OCI-LY1 (cell line): ENCODE data around the gene BTC.
"Not testable (repeated sequence)": the region's sequence is repeated elsewhere in the genome, so short reads cannot be mapped to it uniquely, and the experiment has no call there.

Experiments
- H2AFZ ChIP-seq: fragments of 200-600 bp; sonication (generic), shearing (Covaris generic); 2 replicates; pipeline ENCODE4 v1.6.0; 2014; ENCODE audit warnings: antibody characterized with exemption, mild to moderate bottlenecking, low read length
- H3F3A ChIP-seq: fragments of 200-600 bp; sonication (generic), shearing (Covaris generic); 2 replicates; pipeline ENCODE4 v1.6.0; 2014; ENCODE audit warnings: mild to moderate bottlenecking, antibody characterized with exemption, low read length, moderate library complexity; ENCODE audit not compliant: insufficient read depth
- H3K27ac ChIP-seq: fragments of 200-600 bp; sonication (generic); 2 replicates; pipeline ENCODE4 v1.5.1; 2014; ENCODE audit warnings: low read length, mixed run types, mild to moderate bottlenecking, low read depth; ENCODE audit not compliant: poor library complexity, severe bottlenecking
- H3K27me3 ChIP-seq: fragments of 200-600 bp; sonication (generic); 2 replicates; pipeline ENCODE4 v1.6.0; 2014; ENCODE audit warnings: antibody characterized with exemption, mild to moderate bottlenecking, low read length, moderate library complexity; ENCODE audit not compliant: insufficient read depth
- H3K36me3 ChIP-seq: fragments of 200-600 bp; sonication (generic); 2 replicates; pipeline ENCODE4 v1.6.1; 2014; ENCODE audit warnings: mild to moderate bottlenecking, antibody characterized with exemption, low read length, moderate library complexity, mixed read lengths; ENCODE audit not compliant: insufficient read depth
- H3K4me1 ChIP-seq: fragments of 200-600 bp; sonication (generic); 2 replicates; pipeline ENCODE4 v1.5.1; 2014; ENCODE audit warnings: mild to moderate bottlenecking, low read length, moderate library complexity; ENCODE audit not compliant: insufficient read depth, severe bottlenecking
- H3K4me2 ChIP-seq: fragments of 200-600 bp; sonication (generic), shearing (Covaris generic); 2 replicates; pipeline ENCODE4 v1.6.1; 2014; ENCODE audit warnings: low read length
- H3K4me3 ChIP-seq: fragments of 200-600 bp; sonication (generic); 2 replicates; pipeline ENCODE4 v1.5.1; 2014; ENCODE audit warnings: low read length, low read depth, mild to moderate bottlenecking, mixed read lengths; ENCODE audit not compliant: poor library complexity, severe bottlenecking
- H3K79me2 ChIP-seq: fragments of 200-600 bp; shearing (Covaris generic); 2 replicates; pipeline ENCODE4 v1.6.1; 2016; ENCODE audit warnings: mixed run types, low read length, mixed read lengths; ENCODE audit not compliant: insufficient read depth
- H3K9ac ChIP-seq: fragments of 200-600 bp; sonication (generic), shearing (Covaris generic); 2 replicates; pipeline ENCODE4 v1.6.1; 2014; ENCODE audit warnings: mild to moderate bottlenecking, low read length, mixed read lengths
- H3K9me2 ChIP-seq: fragments of 200-600 bp; sonication (generic), shearing (Covaris generic); 2 replicates; pipeline ENCODE4 v1.6.1; 2014; ENCODE audit warnings: low read depth, mild to moderate bottlenecking, low read length, mixed read lengths
- H3K9me3 ChIP-seq: fragments of 200-600 bp; shearing (Covaris generic); 2 replicates; pipeline ENCODE4 v1.6.1; 2014; ENCODE audit warnings: low read length, mixed read lengths
- H4K20me1 ChIP-seq: fragments of 200-600 bp; sonication (generic), shearing (Covaris generic); 2 replicates; pipeline ENCODE4 v1.6.0; 2016; ENCODE audit warnings: mild to moderate bottlenecking, low read length; ENCODE audit not compliant: insufficient read depth
- EZH2 ChIP-seq: fragments of 200-600 bp; sonication (generic), shearing (Covaris generic); IDR thresholded peaks from 2 replicates; pipeline ENCODE4 v1.8.0; 2017; ENCODE audit warnings: borderline replicate concordance, mixed run types, mild to moderate bottlenecking, antibody characterized with exemption, low read length, moderate library complexity, mixed read lengths
- TF ChIP-seq, protein P1 (sequence below): fragments of 200-600 bp; sonication (generic), shearing (Covaris generic); IDR thresholded peaks from 2 replicates; pipeline ENCODE4 v1.5.1; 2017; ENCODE audit warnings: mild to moderate bottlenecking, antibody characterized with exemption, low read length, moderate library complexity, mixed read lengths

BTC gene

DNA sequence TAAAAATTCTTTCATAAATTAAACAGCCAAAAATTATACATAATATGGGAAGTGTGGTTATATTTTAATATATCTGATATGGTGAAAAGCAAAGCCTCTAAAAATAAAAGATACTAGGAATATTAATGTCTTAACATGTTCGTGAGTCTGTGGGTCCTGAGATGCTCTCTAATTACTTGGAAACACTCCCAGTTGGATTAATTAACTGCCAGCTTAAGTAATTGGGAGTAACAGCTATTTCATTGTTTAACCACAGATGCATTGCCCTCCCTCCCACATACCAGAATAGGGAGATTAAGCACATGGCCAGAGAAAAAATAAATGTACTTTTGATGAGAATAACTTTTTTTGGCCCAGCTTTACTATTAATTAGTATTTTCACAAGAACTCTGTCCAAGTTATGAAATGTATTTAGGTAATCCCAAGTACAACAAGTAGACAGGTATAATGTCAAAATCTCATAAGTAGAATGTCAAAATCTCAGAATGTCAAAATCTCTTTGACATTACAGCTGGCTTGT, 79.7 kb downstream of the BTC start:
- Histone ChIP-seq H3K27me3 (no peaks in the 10 kb centered on the region), H2AFZ (no peak overlapping the region), H3K4me2 (no peak overlapping the region), H3K4me3 (no peak overlapping the region), H3K9me3 (no peaks in the 10 kb centered on the region), H3K79me2 (no peaks in the 10 kb centered on the region), H3K9me2 (no peaks in the 10 kb centered on the region), H3K9ac (no peak overlapping the region), H3K36me3 (no peaks in the 10 kb centered on the region), H3K27ac (no peak overlapping the region), H3K4me1 (no peaks in the 10 kb centered on the region), H4K20me1 (no peaks in the 10 kb centered on the region), H3F3A (no peaks in the 10 kb centered on the region)
- TF ChIP-seq, protein P1, sequence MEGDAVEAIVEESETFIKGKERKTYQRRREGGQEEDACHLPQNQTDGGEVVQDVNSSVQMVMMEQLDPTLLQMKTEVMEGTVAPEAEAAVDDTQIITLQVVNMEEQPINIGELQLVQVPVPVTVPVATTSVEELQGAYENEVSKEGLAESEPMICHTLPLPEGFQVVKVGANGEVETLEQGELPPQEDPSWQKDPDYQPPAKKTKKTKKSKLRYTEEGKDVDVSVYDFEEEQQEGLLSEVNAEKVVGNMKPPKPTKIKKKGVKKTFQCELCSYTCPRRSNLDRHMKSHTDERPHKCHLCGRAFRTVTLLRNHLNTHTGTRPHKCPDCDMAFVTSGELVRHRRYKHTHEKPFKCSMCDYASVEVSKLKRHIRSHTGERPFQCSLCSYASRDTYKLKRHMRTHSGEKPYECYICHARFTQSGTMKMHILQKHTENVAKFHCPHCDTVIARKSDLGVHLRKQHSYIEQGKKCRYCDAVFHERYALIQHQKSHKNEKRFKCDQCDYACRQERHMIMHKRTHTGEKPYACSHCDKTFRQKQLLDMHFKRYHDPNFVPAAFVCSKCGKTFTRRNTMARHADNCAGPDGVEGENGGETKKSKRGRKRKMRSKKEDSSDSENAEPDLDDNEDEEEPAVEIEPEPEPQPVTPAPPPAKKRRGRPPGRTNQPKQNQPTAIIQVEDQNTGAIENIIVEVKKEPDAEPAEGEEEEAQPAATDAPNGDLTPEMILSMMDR = no peak
- no peak for TF ChIP-seq EZH2

DNA sequence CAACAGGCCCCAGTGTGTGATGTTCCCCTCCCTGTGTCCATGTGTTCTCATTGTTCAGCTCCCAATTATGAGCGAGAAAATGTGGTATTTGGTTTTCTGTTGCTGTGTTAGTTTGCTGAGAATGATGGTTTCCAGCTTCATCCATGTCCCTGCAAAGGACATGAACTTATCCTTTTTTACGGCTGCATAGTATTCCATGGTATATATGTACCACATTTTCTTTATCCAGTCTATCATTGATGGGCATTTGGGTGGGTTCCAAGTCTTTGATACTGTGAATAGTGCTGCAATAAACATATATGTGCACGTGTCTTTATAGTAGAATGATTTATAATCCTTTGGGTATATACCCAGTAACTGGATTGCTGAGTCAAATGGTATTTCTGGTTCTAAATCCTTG, 86.2 kb downstream of the BTC start:
- H2AFZ ChIP-seq, H3K79me2 ChIP-seq, H3K9me2 ChIP-seq, H3K27ac ChIP-seq, H3K9me3 ChIP-seq, H3K27me3 ChIP-seq, H4K20me1 ChIP-seq, H3K36me3 ChIP-seq, H3K4me2 ChIP-seq, H3K9ac ChIP-seq, H3K4me3 ChIP-seq, H3F3A ChIP-seq, H3K4me1 ChIP-seq: not testable (repeated sequence)
